HCT116 (cell line): ENCODE data around the gene VCAN. TPM values are rescaled to one million over a fixed set of nuclear protein-coding genes. Genes with fewer than 3 reads are reported as not detected.

ENCODE experiments used
- ATAC-seq: fragments of 200-7000 bp; cut with Tn5 transposase; 2 replicates; pipeline ENCODE4 v1.9.1; 2020; ENCODE audit warnings: mild to moderate bottlenecking, moderate library complexity
- BruUV-seq: library from RNA; stranded (reverse); fragments of 400-500 nt; replicated peaks from 2 replicates; lab custom pipeline; 2021; lab: Mats Ljungman, UMichigan
- CTCF ChIA-PET: fragments of 300-600 bp; sonication (Branson Sonifier 250); formaldehyde crosslinking; loops from one replicate; lab custom pipeline; 2021; ENCODE audit warnings: antibody characterized with exemption; lab: Charles Lee
- POLR2A ChIA-PET: fragments of 300-600, 350-600 bp; sonication (Branson Sonifier 250); formaldehyde crosslinking; loops from one replicate; lab custom pipeline; 2021; ENCODE audit warnings: antibody characterized with exemption; lab: Charles Lee
- RAD21 ChIA-PET, 2 experiments: fragments of 300-600 bp; sonication (Branson Sonifier 250); formaldehyde crosslinking; loops; one replicate each; lab custom pipeline; 2023; ENCODE audit warnings: low total read pairs in 2 of 2; ENCODE audit not compliant: uncharacterized antibody in 2 of 2, unreplicated experiment in 2 of 2, low non-redundant PET in 1 of 2; lab: Charles Lee
- DNase-seq: peaks from one replicate; pipeline ENCODE4 v3.0.0-alpha.2; 2010; ENCODE audit warnings: low read depth, low spot score
- H2AFZ ChIP-seq: fragments of 200-600 bp; shearing (Covaris generic), sonication (generic); 2 replicates; pipeline ENCODE4 v1.6.1; 2017; ENCODE audit warnings: low read depth, mixed run types, mixed read lengths, antibody characterized with exemption, low read length; ENCODE audit not compliant: poor library complexity, severe bottlenecking
- H3K27ac ChIP-seq: 2 replicates; pipeline ENCODE4 v1.5.1; 2012; ENCODE audit warnings: low read depth, low read length
- H3K27me3 ChIP-seq: fragments of 200-600 bp; sonication (generic); 2 replicates; pipeline ENCODE4 v1.6.1; 2016; ENCODE audit warnings: mixed run types, low read length, mixed read lengths; ENCODE audit not compliant: insufficient read depth
- H3K36me3 ChIP-seq, 2 experiments: fragments of 200-500 bp in 1 of 2; fragments of 200-600 bp in 1 of 2; sonication (Bioruptor generic) in 1 of 2; sonication (generic) in 1 of 2; 2 replicates each; pipeline versions ENCODE4 v1.5.1 to v1.6.1; 2014 to 2016; ENCODE audit warnings: low read length in 2 of 2, inconsistent platforms in 1 of 2, mixed read lengths in 1 of 2, mixed run types in 1 of 2; ENCODE audit not compliant: insufficient read depth in 2 of 2, control insufficient read depth in 1 of 2
- H3K4me1 ChIP-seq, 2 experiments: fragments of 200-600 bp in 1 of 2; sonication (generic) in 1 of 2; 2 replicates each; pipeline versions ENCODE4 v1.5.1 to v1.6.1; 2012 to 2017; ENCODE audit warnings: low read length in 2 of 2, inconsistent platforms in 1 of 2, mild to moderate bottlenecking in 1 of 2, mixed read lengths in 1 of 2, mixed run types in 1 of 2, moderate library complexity in 1 of 2; ENCODE audit not compliant: insufficient read depth in 2 of 2, control insufficient read depth in 1 of 2
- H3K4me2 ChIP-seq: fragments of 200-600 bp; sonication (generic); 2 replicates; pipeline ENCODE4 v1.6.1; 2017; ENCODE audit warnings: mixed run types, low read length, mixed read lengths
- H3K4me3 ChIP-seq, 2 experiments: fragments of 200-600 bp in 1 of 2; sonication (generic) in 1 of 2; replicated peaks in 1 of 2; 2 replicates each; pipeline ENCODE4 v1.5.1; 2011 to 2016; ENCODE audit warnings: low read length in 2 of 2, control low read depth in 1 of 2, low read depth in 1 of 2, mild to moderate bottlenecking in 1 of 2, mixed read lengths in 1 of 2, mixed run types in 1 of 2
- H3K79me2 ChIP-seq: fragments of 200-600 bp; sonication (generic); 2 replicates; pipeline ENCODE4 v1.6.1; 2017; ENCODE audit warnings: mild to moderate bottlenecking, mixed run types, low read length, moderate library complexity, mixed read lengths; ENCODE audit not compliant: insufficient read depth
- H3K9ac ChIP-seq: fragments of 200-600 bp; sonication (generic); 2 replicates; pipeline ENCODE4 v1.6.1; 2016; ENCODE audit warnings: low read length, mixed read lengths
- H3K9me2 ChIP-seq: fragments of 200-600 bp; sonication (generic), shearing (Covaris generic); 2 replicates; pipeline ENCODE4 v1.6.1; 2017; ENCODE audit warnings: mixed run types, mild to moderate bottlenecking, moderate library complexity; ENCODE audit not compliant: insufficient read depth
- H3K9me3 ChIP-seq, 2 experiments: fragments of 200-500 bp in 1 of 2; fragments of 200-600 bp in 1 of 2; sonication (Bioruptor generic) in 1 of 2; sonication (generic) in 1 of 2; 2 replicates each; pipeline ENCODE4 v1.6.1; 2014 to 2017; ENCODE audit warnings: low read length in 2 of 2, mixed read lengths in 2 of 2, inconsistent platforms in 1 of 2, low read depth in 1 of 2, mild to moderate bottlenecking in 1 of 2, mixed run types in 1 of 2, moderate library complexity in 1 of 2; ENCODE audit not compliant: control insufficient read depth in 1 of 2, insufficient read depth in 1 of 2
- H4K20me1 ChIP-seq: fragments of 200-600 bp; sonication (generic), shearing (Covaris generic); 2 replicates; pipeline ENCODE4 v1.6.1; 2017; ENCODE audit warnings: mixed run types, mild to moderate bottlenecking, moderate library complexity; ENCODE audit not compliant: insufficient read depth
- CBX3 ChIP-seq: IDR thresholded peaks from 2 replicates; pipeline ENCODE4 v1.6.1; 2012; ENCODE audit warnings: low read depth
- CEBPB ChIP-seq: IDR thresholded peaks from 2 replicates; pipeline ENCODE4 v1.6.1; 2012; ENCODE audit warnings: low read depth
- EGR1 ChIP-seq: IDR thresholded peaks from 2 replicates; pipeline ENCODE4 v1.6.1; 2012; ENCODE audit warnings: low read depth
- ELF1 ChIP-seq: IDR thresholded peaks from 2 replicates; pipeline ENCODE4 v1.6.1; 2012; ENCODE audit warnings: low read depth, borderline replicate concordance
- EZH2 ChIP-seq: fragments of 200-600 bp; sonication (generic); IDR thresholded peaks from 2 replicates; pipeline ENCODE4 v1.6.1; 2017; ENCODE audit warnings: antibody characterized with exemption, mixed run types
- POLR2A ChIP-seq: IDR thresholded peaks from 2 replicates; pipeline ENCODE4 v1.7.0; 2011; ENCODE audit warnings: borderline replicate concordance; ENCODE audit not compliant: insufficient read depth, insufficient read length; ENCODE audit errors: extremely low read depth
- POLR2AphosphoS5 ChIP-seq: IDR thresholded peaks from 2 replicates; pipeline ENCODE4 v1.6.1; 2011; ENCODE audit warnings: mild to moderate bottlenecking, low read depth, low read length, moderate library complexity
- RAD21 ChIP-seq: IDR thresholded peaks from 2 replicates; pipeline ENCODE4 v1.6.1; 2012; ENCODE audit warnings: low read depth, mild to moderate bottlenecking
- SP1 ChIP-seq: IDR thresholded peaks from 2 replicates; pipeline ENCODE4 v1.6.1; 2012; ENCODE audit warnings: low read depth
- SRF ChIP-seq: IDR thresholded peaks from 2 replicates; pipeline ENCODE4 v1.6.1; 2012; ENCODE audit warnings: low read depth
- TCF7L2 ChIP-seq: IDR thresholded peaks from 2 replicates; pipeline ENCODE4 v1.7.0; 2011; ENCODE audit warnings: borderline replicate concordance, inconsistent platforms; ENCODE audit not compliant: insufficient read depth, insufficient read length; ENCODE audit errors: extremely low read depth
- YY1 ChIP-seq: IDR thresholded peaks from 2 replicates; pipeline ENCODE4 v1.6.1; 2011; ENCODE audit warnings: low read length, low read depth, moderate library complexity, mild to moderate bottlenecking; ENCODE audit not compliant: insufficient replicate concordance; ENCODE audit errors: extremely low read depth
- ZNF274 ChIP-seq: fragments of 200-500 bp; sonication (Bioruptor generic); IDR thresholded peaks from 2 replicates; pipeline ENCODE4 v1.6.1; 2014; ENCODE audit warnings: mild to moderate bottlenecking, low read depth, low read length, inconsistent platforms
- intact Hi-C: fragments of 100-400 bp; cut with micrococcal nuclease; formaldehyde crosslinking; loops from 2 replicates; pipeline ENCODE4 v1.10.0; 2022
- total RNA-seq: library from RNA; stranded (reverse); gene quantifications from one replicate; pipeline ENCODE4 v1.2.1, GENCODE V29; 2021; ENCODE audit not compliant: unreplicated experiment
- TF ChIP-seq, protein P1 (sequence below): IDR thresholded peaks from 2 replicates; pipeline ENCODE4 v1.6.1; 2012
- TF ChIP-seq, protein P2 (sequence below), 3 experiments: fragments of 200-600 bp in 1 of 3; sonication (generic) in 1 of 3; IDR thresholded peaks in 2 of 3; conservative IDR thresholded peaks in 1 of 3; 2 replicates each; pipeline ENCODE4 v1.5.1; 2012 to 2017; ENCODE audit warnings: low read depth in 2 of 3, low read length in 2 of 3, antibody characterized with exemption in 1 of 3, borderline replicate concordance in 1 of 3, control low read depth in 1 of 3, mild to moderate bottlenecking in 1 of 3, mixed read lengths in 1 of 3, mixed run types in 1 of 3, moderate library complexity in 1 of 3; ENCODE audit not compliant: insufficient read depth in 1 of 3
- TF ChIP-seq, protein P3 (sequence below): IDR thresholded peaks from 2 replicates; pipeline ENCODE4 v1.6.1; 2012; ENCODE audit warnings: low read depth

Gene VCAN
- total RNA-seq, 1 experiment from 2014 or later: 49.9 TPM

DNA sequence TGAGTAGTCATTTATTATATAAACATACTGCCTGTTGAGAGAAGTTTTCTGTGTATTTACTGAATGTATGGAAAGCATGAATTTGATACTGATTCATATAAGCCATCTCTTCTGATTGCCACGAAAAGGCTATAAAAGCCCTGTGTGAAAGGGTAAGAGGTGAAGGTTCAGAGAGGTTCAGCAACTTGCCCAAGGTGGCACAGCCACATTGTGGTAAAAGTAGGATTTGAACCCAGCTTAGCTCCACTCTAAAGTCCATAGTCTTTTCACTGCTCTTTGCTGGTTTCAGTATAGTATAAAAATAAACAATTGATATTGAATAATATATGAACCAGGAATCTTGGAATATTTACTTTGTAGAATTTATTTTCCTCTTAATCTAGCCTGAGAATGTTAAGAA, 71.3 kb downstream of the VCAN start:
- CTCF ChIA-PET: no interaction called here
- ATAC-seq (no peak), DNase-seq (no peak)
- Histone ChIP-seq H3K9ac (no peak overlapping the region), H3K9me3 (no peaks in the 10 kb centered on the region), H3K4me2 (no peak overlapping the region), H4K20me1 (no peaks in the 10 kb centered on the region), H3K36me3 (no peaks in the 10 kb centered on the region), H2AFZ (no peak overlapping the region), H3K4me1 (no peaks in the 10 kb centered on the region), H3K79me2 (no peaks in the 10 kb centered on the region; the same call in 1 of the 2 replicates), H3K4me3 (no peak overlapping the region), H3K27ac (no peak overlapping the region), H3K27me3 (no peaks in the 10 kb centered on the region), H3K9me2 (no peaks in the 10 kb centered on the region)
- intact Hi-C loops: no loop called here
- POLR2A ChIA-PET: no interaction called here
- TF ChIP-seq, protein P1, sequence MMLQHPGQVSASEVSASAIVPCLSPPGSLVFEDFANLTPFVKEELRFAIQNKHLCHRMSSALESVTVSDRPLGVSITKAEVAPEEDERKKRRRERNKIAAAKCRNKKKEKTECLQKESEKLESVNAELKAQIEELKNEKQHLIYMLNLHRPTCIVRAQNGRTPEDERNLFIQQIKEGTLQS: no peak
- TF ChIP-seq ELF1 (no peak), POLR2AphosphoS5 (no peak), TCF7L2 (no peak), SRF (no peak), YY1 (no peak), SP1 (no peak), POLR2A (no peak), CEBPB (no peak), CBX3 (no peak), EGR1 (no peak), RAD21 (no peak), ZNF274 (no peak), EZH2 (no peak)
- TF ChIP-seq, protein P2, sequence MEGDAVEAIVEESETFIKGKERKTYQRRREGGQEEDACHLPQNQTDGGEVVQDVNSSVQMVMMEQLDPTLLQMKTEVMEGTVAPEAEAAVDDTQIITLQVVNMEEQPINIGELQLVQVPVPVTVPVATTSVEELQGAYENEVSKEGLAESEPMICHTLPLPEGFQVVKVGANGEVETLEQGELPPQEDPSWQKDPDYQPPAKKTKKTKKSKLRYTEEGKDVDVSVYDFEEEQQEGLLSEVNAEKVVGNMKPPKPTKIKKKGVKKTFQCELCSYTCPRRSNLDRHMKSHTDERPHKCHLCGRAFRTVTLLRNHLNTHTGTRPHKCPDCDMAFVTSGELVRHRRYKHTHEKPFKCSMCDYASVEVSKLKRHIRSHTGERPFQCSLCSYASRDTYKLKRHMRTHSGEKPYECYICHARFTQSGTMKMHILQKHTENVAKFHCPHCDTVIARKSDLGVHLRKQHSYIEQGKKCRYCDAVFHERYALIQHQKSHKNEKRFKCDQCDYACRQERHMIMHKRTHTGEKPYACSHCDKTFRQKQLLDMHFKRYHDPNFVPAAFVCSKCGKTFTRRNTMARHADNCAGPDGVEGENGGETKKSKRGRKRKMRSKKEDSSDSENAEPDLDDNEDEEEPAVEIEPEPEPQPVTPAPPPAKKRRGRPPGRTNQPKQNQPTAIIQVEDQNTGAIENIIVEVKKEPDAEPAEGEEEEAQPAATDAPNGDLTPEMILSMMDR (IDR thresholded peaks at IDR 0.05 in 2 of 3, conservative IDR thresholded peaks at IDR 0.05 in 1 of 3; ENCODE audit: borderline replicate concordance in 1 of 3, insufficient read depth in 1 of 3, low read depth in 2 of 3, low read length in 2 of 3): no peak
- TF ChIP-seq, protein P3, sequence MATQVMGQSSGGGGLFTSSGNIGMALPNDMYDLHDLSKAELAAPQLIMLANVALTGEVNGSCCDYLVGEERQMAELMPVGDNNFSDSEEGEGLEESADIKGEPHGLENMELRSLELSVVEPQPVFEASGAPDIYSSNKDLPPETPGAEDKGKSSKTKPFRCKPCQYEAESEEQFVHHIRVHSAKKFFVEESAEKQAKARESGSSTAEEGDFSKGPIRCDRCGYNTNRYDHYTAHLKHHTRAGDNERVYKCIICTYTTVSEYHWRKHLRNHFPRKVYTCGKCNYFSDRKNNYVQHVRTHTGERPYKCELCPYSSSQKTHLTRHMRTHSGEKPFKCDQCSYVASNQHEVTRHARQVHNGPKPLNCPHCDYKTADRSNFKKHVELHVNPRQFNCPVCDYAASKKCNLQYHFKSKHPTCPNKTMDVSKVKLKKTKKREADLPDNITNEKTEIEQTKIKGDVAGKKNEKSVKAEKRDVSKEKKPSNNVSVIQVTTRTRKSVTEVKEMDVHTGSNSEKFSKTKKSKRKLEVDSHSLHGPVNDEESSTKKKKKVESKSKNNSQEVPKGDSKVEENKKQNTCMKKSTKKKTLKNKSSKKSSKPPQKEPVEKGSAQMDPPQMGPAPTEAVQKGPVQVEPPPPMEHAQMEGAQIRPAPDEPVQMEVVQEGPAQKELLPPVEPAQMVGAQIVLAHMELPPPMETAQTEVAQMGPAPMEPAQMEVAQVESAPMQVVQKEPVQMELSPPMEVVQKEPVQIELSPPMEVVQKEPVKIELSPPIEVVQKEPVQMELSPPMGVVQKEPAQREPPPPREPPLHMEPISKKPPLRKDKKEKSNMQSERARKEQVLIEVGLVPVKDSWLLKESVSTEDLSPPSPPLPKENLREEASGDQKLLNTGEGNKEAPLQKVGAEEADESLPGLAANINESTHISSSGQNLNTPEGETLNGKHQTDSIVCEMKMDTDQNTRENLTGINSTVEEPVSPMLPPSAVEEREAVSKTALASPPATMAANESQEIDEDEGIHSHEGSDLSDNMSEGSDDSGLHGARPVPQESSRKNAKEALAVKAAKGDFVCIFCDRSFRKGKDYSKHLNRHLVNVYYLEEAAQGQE: no peak
- BruUV-seq: no TSS peak
- RAD21 ChIA-PET: no interaction called here
